H1 (cell line): Measurements from ENCODE around the gene MFAP3.

Experiments used
- CHD2 ChIP-seq: IDR thresholded peaks from 2 replicates; pipeline ENCODE4 v1.6.1; 2012; ENCODE audit warnings: low read length, improper control_type of control experiment
- CHD7 ChIP-seq: fragments of 300-600 bp; sonication (generic); IDR thresholded peaks from 2 replicates; pipeline ENCODE4 v1.7.1; 2012; ENCODE audit warnings: low read length, moderate library complexity, mild to moderate bottlenecking, inconsistent platforms; ENCODE audit not compliant: insufficient replicate concordance
- CTCF ChIP-seq, 3 experiments: IDR thresholded peaks; 1 replicate in 2 of 3; 2 replicates in 1 of 3; pipeline versions ENCODE4 v1.5.1 to v1.6.1; 2011; ENCODE audit warnings: low read length in 3 of 3, mild to moderate bottlenecking in 3 of 3, inconsistent platforms in 2 of 3, low read depth in 1 of 3, moderate library complexity in 1 of 3; ENCODE audit not compliant: insufficient read depth in 1 of 3; ENCODE audit errors: control extremely low read depth in 1 of 3
- EGR1 ChIP-seq: IDR thresholded peaks from 2 replicates; pipeline ENCODE4 v1.6.1; 2011; ENCODE audit warnings: low read depth, low read length, borderline replicate concordance
- EP300 ChIP-seq, 2 experiments: IDR thresholded peaks; 1 replicate in 1 of 2; 2 replicates in 1 of 2; pipeline ENCODE4 v1.6.1; 2011 to 2012; ENCODE audit warnings: low read depth in 2 of 2, low read length in 2 of 2, mild to moderate bottlenecking in 2 of 2, borderline replicate concordance in 1 of 2, inconsistent platforms in 1 of 2, moderate library complexity in 1 of 2
- GTF2F1 ChIP-seq: IDR thresholded peaks from 2 replicates; pipeline ENCODE4 v1.6.1; 2012; ENCODE audit warnings: low read depth, low read length, improper control_type of control experiment, borderline replicate concordance
- PHF8 ChIP-seq: fragments of 200-600 bp; sonication (generic); conservative IDR thresholded peaks from 2 replicates; pipeline ENCODE4 v1.7.1; 2012; ENCODE audit warnings: low read depth, mild to moderate bottlenecking, inconsistent platforms, low read length, moderate library complexity
- POLR2A ChIP-seq, 2 experiments: IDR thresholded peaks; 1 replicate in 1 of 2; 2 replicates in 1 of 2; pipeline ENCODE4 v1.6.1; 2011; ENCODE audit warnings: low read depth in 2 of 2, low read length in 2 of 2, mild to moderate bottlenecking in 2 of 2; ENCODE audit errors: control extremely low read depth in 1 of 2
- POLR2AphosphoS5 ChIP-seq: IDR thresholded peaks from 2 replicates; pipeline ENCODE4 v1.6.1; 2011; ENCODE audit warnings: low read depth, low read length
- RAD21 ChIP-seq, 2 experiments: IDR thresholded peaks in 1 of 2; conservative IDR thresholded peaks in 1 of 2; 2 replicates each; pipeline ENCODE4 v1.6.1; 2011; ENCODE audit warnings: low read depth in 2 of 2, low read length in 2 of 2, improper control_type of control experiment in 1 of 2, inconsistent platforms in 1 of 2, mild to moderate bottlenecking in 1 of 2, moderate library complexity in 1 of 2
- USF2 ChIP-seq: IDR thresholded peaks from 2 replicates; pipeline ENCODE4 v1.6.1; 2011; ENCODE audit warnings: low read length, improper control_type of control experiment

GRCh38 chr5:154065971-154066370 is 27.2 kb downstream of the MFAP3 start:
- TF ChIP-seq GTF2F1 (no peak), EGR1 (no peak), CHD7 (no peak), CTCF (IDR thresholded peaks at IDR 0.05; ENCODE audit: control extremely low read depth in 1 of 3, insufficient read depth in 1 of 3, low read depth in 1 of 3, low read length in 3 of 3) (no peak), POLR2A (IDR thresholded peaks at IDR 0.05; ENCODE audit: control extremely low read depth in 1 of 2, low read depth in 2 of 2, low read length in 2 of 2) (no peak), PHF8 (no peak), POLR2AphosphoS5 (no peak), RAD21 (IDR thresholded peaks at IDR 0.05 in 1 of 2, conservative IDR thresholded peaks at IDR 0.05 in 1 of 2; ENCODE audit: low read depth in 2 of 2, low read length in 2 of 2) (no peak), EP300 (IDR thresholded peaks at IDR 0.05; ENCODE audit: borderline replicate concordance in 1 of 2, low read depth in 2 of 2, low read length in 2 of 2) (no peak), USF2 (no peak), CHD2 (no peak)
